K562 (cell line): ENCODE measurements around the gene TRUB1.

Source experiments
- RAD21 ChIP-seq, 2 experiments: fragments of 250-450 bp in 1 of 2; fragments of 450-650 bp in 1 of 2; sonication (Bioruptor Pico) in 1 of 2; formaldehyde crosslinking in 1 of 2; IDR thresholded peaks in 1 of 2; conservative IDR thresholded peaks in 1 of 2; 2 replicates each; pipeline versions ENCODE4 v1.4.0 to v1.8.0; 2020 to 2022; ENCODE audit warnings: mild to moderate bottlenecking in 2 of 2, moderate library complexity in 1 of 2
- THAP12 ChIP-seq: fragments of 250-450 bp; sonication (Bioruptor Pico); IDR thresholded peaks from 2 replicates; pipeline ENCODE4 v1.9.0; 2021; ENCODE audit warnings: mild to moderate bottlenecking, inconsistent platforms
- ZEB2 ChIP-seq: fragments of 450-650 bp; IDR thresholded peaks from 2 replicates; pipeline ENCODE4 v1.6.1; 2016

- TF ChIP-seq ZEB2, result no peak
- no peak for TF ChIP-seq THAP12 (CRISPR knock-in tag)
- TF ChIP-seq RAD21 (CRISPR knock-in tag; conservative IDR thresholded peaks at IDR 0.05 in 1 of 2, IDR thresholded peaks at IDR 0.05 in 1 of 2), result no peak
Observed at GRCh38 chr10:114902151-114902550, 35.8 kb upstream of the TRUB1 start.
